ENCODE data around the gene GABPB2. TPM values are rescaled to one million over a fixed set of nuclear protein-coding genes. Genes with fewer than 3 reads are reported as not detected.

The GABPB2 gene
- polyA plus RNA-seq, 2 of the 4 experiments (the other 2 are of a cell fraction), result 2.4 to 9.9 TPM

- H3K4me2 ChIP-seq, result peak overlapping the region; percentile 95
- TF ChIP-seq ESRRA (IDR thresholded peaks at IDR 0.05; ENCODE audit: borderline replicate concordance, low read length) (no peak), JUN (IDR thresholded peaks at IDR 0.05) (0 out of 5 replicates have a peak, but pooled peaks of 1 of the 2 experiments have one; percentile 6)
- H3K4me3 ChIP-seq, result no peak overlapping the region
- ChIA-PET POLR2A (interaction anchor here (1.0 to 1.5 kb wide), 3 partner anchors 9 to 12 kb away, joined by 4 to 6 read pairs (median 5); partner anchors contain the start of genes CDC42SE1 and MLLT11), CTCF (interaction anchor here (0.8 to 7.8 kb wide), 7 partner anchors 8 to 55 kb away, joined by 4 to 62 read pairs (median 7); partner anchors contain the start of genes CDC42SE1, GABPB2, MINDY1 and MLLT11)
- ATAC-seq, result no peak
- DNase-seq (ENCODE audit: low read depth in 1 of 2, low spot score in 1 of 2), result no peak
- no peak overlapping the region for H3K27ac ChIP-seq
- H3K9me3 ChIP-seq, result no peaks in the 10 kb centered on the region
- no peak for FAIRE-seq
- 96% methylated on average over 2 of the region's 2 CpGs for WGBS (ENCODE audit: missing lambda C conversion rate)
- peaks cover 16% of the 10 kb centered on the region for H3K4me1 ChIP-seq
These were observed 20.4 kb upstream of the GABPB2 start for GRCh38 chr1:151050051-151050688.

GRCh38 chr1:151051356-151052009 is 19.1 kb upstream of the GABPB2 start:
- 84% methylated on average over 2 of the region's 2 CpGs for WGBS (ENCODE audit: missing lambda C conversion rate)
- no peaks in the 10 kb centered on the region for H3K9me3 ChIP-seq
- no peak overlapping the region for H3K4me3 ChIP-seq
- ChIA-PET POLR2A (interaction anchor here (0.6 to 1.2 kb wide), 3 partner anchors 8 to 20 kb away, joined by 4 to 7 read pairs (median 4); partner anchors contain the start of genes CDC42SE1 and MLLT11), CTCF (interaction anchor here (0.6 to 7.8 kb wide), 5 partner anchors 11 to 120 kb away, joined by 3 to 62 read pairs (median 3); partner anchors contain the start of gene GABPB2)
- H3K27ac ChIP-seq, result no peak overlapping the region
- H3K4me2 ChIP-seq, result no peak overlapping the region
- TF ChIP-seq ZNF302 (CRISPR knock-in tag; IDR thresholded peaks at IDR 0.05) (no peak), TFCP2L1 (CRISPR knock-in tag; IDR thresholded peaks at IDR 0.05) (no peak), CHD2 (IDR thresholded peaks at IDR 0.05; ENCODE audit: low read length, partially characterized antibody) (no peak), ZFP36 (IDR thresholded peaks at IDR 0.05; ENCODE audit: borderline replicate concordance, partially characterized antibody) (no peak), HEYL (CRISPR knock-in tag; IDR thresholded peaks at IDR 0.05) (no peak), KDM5A (IDR thresholded peaks at IDR 0.05) (no peak), NR3C1 (IDR thresholded peaks at IDR 0.05) (no peak), NPAS2 (CRISPR knock-in tag; IDR thresholded peaks at IDR 0.05; ENCODE audit: borderline replicate concordance) (no peak), MAFK (IDR thresholded peaks at IDR 0.05; ENCODE audit: partially characterized antibody) (no peak), MAX (IDR thresholded peaks at IDR 0.05) (no peak), ELK1 (IDR thresholded peaks at IDR 0.05; ENCODE audit: low read depth, low read length) (no peak), CEBPB (IDR thresholded peaks at IDR 0.05) (no peak), CHD4 (IDR thresholded peaks at IDR 0.05; ENCODE audit: borderline replicate concordance) (no peak), HOXB13 (CRISPR knock-in tag; IDR thresholded peaks at IDR 0.05; ENCODE audit: low read depth) (no peak), FOSB (CRISPR knock-in tag; IDR thresholded peaks at IDR 0.05) (no peak), CBX8 (IDR thresholded peaks at IDR 0.05) (no peak), RAD21 (conservative IDR thresholded peaks at IDR 0.05 in 1 of 2, IDR thresholded peaks at IDR 0.05 in 1 of 2) (no peak), RNF2 (IDR thresholded peaks at IDR 0.05; ENCODE audit: borderline replicate concordance, low read depth) (no peak), PBX3 (IDR thresholded peaks at IDR 0.05) (no peak), JUN (IDR thresholded peaks at IDR 0.05) (no peak)
- FAIRE-seq (no peak), ATAC-seq (no peak), DNase-seq (ENCODE audit: low read depth in 1 of 2, low spot score in 1 of 2) (no peak)
- H3K4me1 ChIP-seq, result peaks cover 27% of the 10 kb centered on the region

Measured in A549 (cell line).